ENCODE measurements around the gene AKR1E2.

DNA sequence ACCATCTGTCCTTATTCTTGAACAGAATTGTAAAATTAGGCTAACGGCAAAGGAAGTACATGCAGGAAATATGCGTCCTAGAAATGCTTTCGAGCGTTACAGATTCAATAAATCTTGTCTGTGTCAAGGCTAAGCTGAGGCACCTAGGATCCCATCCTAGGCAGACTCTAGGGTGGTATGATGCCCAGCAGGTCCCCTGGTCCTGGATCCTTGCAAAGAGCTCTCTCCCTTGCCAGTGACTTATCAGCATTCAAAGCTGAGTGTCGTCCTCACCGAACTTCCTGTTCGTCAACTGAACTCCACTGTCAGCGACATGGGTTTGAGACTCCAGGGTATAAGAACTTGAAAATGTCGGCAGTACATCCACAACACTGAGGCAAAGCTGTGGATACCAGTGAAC is 61.5 kb downstream of the AKR1E2 start:
- TF ChIP-seq, protein P1, sequence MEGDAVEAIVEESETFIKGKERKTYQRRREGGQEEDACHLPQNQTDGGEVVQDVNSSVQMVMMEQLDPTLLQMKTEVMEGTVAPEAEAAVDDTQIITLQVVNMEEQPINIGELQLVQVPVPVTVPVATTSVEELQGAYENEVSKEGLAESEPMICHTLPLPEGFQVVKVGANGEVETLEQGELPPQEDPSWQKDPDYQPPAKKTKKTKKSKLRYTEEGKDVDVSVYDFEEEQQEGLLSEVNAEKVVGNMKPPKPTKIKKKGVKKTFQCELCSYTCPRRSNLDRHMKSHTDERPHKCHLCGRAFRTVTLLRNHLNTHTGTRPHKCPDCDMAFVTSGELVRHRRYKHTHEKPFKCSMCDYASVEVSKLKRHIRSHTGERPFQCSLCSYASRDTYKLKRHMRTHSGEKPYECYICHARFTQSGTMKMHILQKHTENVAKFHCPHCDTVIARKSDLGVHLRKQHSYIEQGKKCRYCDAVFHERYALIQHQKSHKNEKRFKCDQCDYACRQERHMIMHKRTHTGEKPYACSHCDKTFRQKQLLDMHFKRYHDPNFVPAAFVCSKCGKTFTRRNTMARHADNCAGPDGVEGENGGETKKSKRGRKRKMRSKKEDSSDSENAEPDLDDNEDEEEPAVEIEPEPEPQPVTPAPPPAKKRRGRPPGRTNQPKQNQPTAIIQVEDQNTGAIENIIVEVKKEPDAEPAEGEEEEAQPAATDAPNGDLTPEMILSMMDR (conservative IDR thresholded peaks at IDR 0.05; ENCODE audit: low read depth, low read length): no peak
- TF ChIP-seq EZH2 (IDR thresholded peaks at IDR 0.05; ENCODE audit: low read length, unreplicated experiment): no peak

Measured in PC-3 (cell line).